CD14-positive monocyte (primary cell): ENCODE data around the gene SPI1. TPM values are rescaled to one million over a fixed set of nuclear protein-coding genes. Genes with fewer than 3 reads are reported as not detected.

Source experiments
- DNase-seq, 3 donors: peaks; one replicate each; pipeline ENCODE4 v3.0.0-alpha.2; 2011 to 2022
- H2AFZ ChIP-seq: 2 replicates; pipeline ENCODE4 v1.6.0; 2012; ENCODE audit warnings: mild to moderate bottlenecking, low read depth, low read length, inconsistent platforms; ENCODE audit not compliant: insufficient read depth, poor library complexity, severe bottlenecking
- H3K27ac ChIP-seq, 2 donors: 1 replicate in 1 of 2; 2 replicates in 1 of 2; pipeline ENCODE4 v1.5.1; 2012 to 2013; ENCODE audit warnings: low read length in 2 of 2, control low read depth in 1 of 2, inconsistent platforms in 1 of 2, low read depth in 1 of 2, mild to moderate bottlenecking in 1 of 2
- H3K27me3 ChIP-seq, 2 donors: one replicate each; pipeline versions ENCODE4 v1.6.0 to v1.6.1; 2011 to 2013; ENCODE audit warnings: low read length in 2 of 2; ENCODE audit not compliant: control insufficient read depth in 2 of 2, insufficient read depth in 2 of 2
- H3K36me3 ChIP-seq, 2 donors: replicated peaks in 1 of 2; 1 replicate in 1 of 2; 2 replicates in 1 of 2; pipeline versions ENCODE4 v1.5.1 to v1.6.1; 2012 to 2013; ENCODE audit warnings: low read length in 2 of 2, control low read depth in 1 of 2, inconsistent platforms in 1 of 2, mild to moderate bottlenecking in 1 of 2; ENCODE audit not compliant: insufficient read depth in 2 of 2, control insufficient read depth in 1 of 2
- H3K4me1 ChIP-seq, 2 donors: 1 replicate in 1 of 2; 2 replicates in 1 of 2; pipeline versions ENCODE4 v1.5.1 to v1.6.1; 2012 to 2013; ENCODE audit warnings: low read length in 2 of 2, control low read depth in 1 of 2, inconsistent platforms in 1 of 2, mild to moderate bottlenecking in 1 of 2, moderate library complexity in 1 of 2; ENCODE audit not compliant: insufficient read depth in 2 of 2, control insufficient read depth in 1 of 2
- H3K4me2 ChIP-seq: replicated peaks from 2 replicates; pipeline ENCODE3; 2012; ENCODE audit warnings: low read length, moderate library complexity, mild to moderate bottlenecking; ENCODE audit not compliant: poor library complexity, severe bottlenecking; ENCODE audit errors: extremely low read depth
- H3K4me3 ChIP-seq, 3 experiments: fragments of 200-600 bp in 1 of 3; sonication (generic) in 1 of 3; replicated peaks in 1 of 3; 1 replicate in 2 of 3; 2 replicates in 1 of 3; pipeline ENCODE4 v1.5.1; 2011 to 2013; ENCODE audit warnings: low read length in 3 of 3, mild to moderate bottlenecking in 3 of 3, control low read depth in 2 of 3, low read depth in 2 of 3, inconsistent platforms in 1 of 3, moderate library complexity in 1 of 3
- H3K79me2 ChIP-seq: 2 replicates; pipeline ENCODE4 v1.6.0; 2012; ENCODE audit warnings: mild to moderate bottlenecking, control low read depth, inconsistent platforms, low read length, moderate library complexity; ENCODE audit not compliant: insufficient read depth
- H3K9ac ChIP-seq: 2 replicates; pipeline ENCODE4 v1.6.0; 2017; ENCODE audit warnings: low read length, mild to moderate bottlenecking; ENCODE audit not compliant: insufficient read depth, poor library complexity, severe bottlenecking
- H3K9me3 ChIP-seq, 2 donors: replicated peaks in 1 of 2; 1 replicate in 1 of 2; 2 replicates in 1 of 2; pipeline versions ENCODE4 v1.5.1 to v1.6.1; 2012 to 2013; ENCODE audit warnings: low read length in 2 of 2, control low read depth in 1 of 2; ENCODE audit not compliant: control insufficient read depth in 1 of 2, insufficient read depth in 1 of 2
- H4K20me1 ChIP-seq: 2 replicates; pipeline ENCODE4 v1.6.0; 2012; ENCODE audit warnings: mild to moderate bottlenecking, low read length, control low read depth, moderate library complexity; ENCODE audit not compliant: insufficient read depth
- H3K27ac Mint-ChIP-seq, 7 donors: one replicate each; pipeline ENCODE4 v1.8.0; 2020; ENCODE audit warnings: mild to moderate bottlenecking in 7 of 7, mixed read lengths in 7 of 7, moderate library complexity in 6 of 7, inconsistent platforms in 2 of 7
- H3K27me3 Mint-ChIP-seq, 3 donors: one replicate each; pipeline ENCODE4 v1.8.0; 2021 to 2022; ENCODE audit warnings: low read depth in 3 of 3, mild to moderate bottlenecking in 3 of 3, mixed read lengths in 3 of 3, moderate library complexity in 3 of 3, inconsistent platforms in 1 of 3
- H3K36me3 Mint-ChIP-seq, 2 donors: one replicate each; pipeline ENCODE4 v1.8.0; 2020; ENCODE audit warnings: mixed read lengths in 2 of 2, inconsistent platforms in 1 of 2, mild to moderate bottlenecking in 1 of 2
- H3K4me1 Mint-ChIP-seq: one replicate; pipeline ENCODE4 v1.8.0; 2020; ENCODE audit warnings: mild to moderate bottlenecking, mixed read lengths
- H3K4me3 Mint-ChIP-seq, 2 donors: one replicate each; pipeline ENCODE4 v1.8.0; 2020; ENCODE audit warnings: mild to moderate bottlenecking in 2 of 2, mixed read lengths in 2 of 2, moderate library complexity in 1 of 2
- H3K9me3 Mint-ChIP-seq, 7 donors: one replicate each; pipeline ENCODE4 v1.8.0; 2020 to 2022; ENCODE audit warnings: mixed read lengths in 7 of 7, mild to moderate bottlenecking in 6 of 7, moderate library complexity in 6 of 7, inconsistent platforms in 2 of 7
- CTCF ChIP-seq: fragments of 200-600 bp; IDR thresholded peaks from one replicate; pipeline ENCODE4 v1.8.0; 2022; ENCODE audit warnings: antibody characterized with exemption, mild to moderate bottlenecking
- WGBS: methylation state at CpG from one replicate; pipeline ENCODE4 v1.1.5; 2013; ENCODE audit warnings: missing lambda C conversion rate; ENCODE audit not compliant: insufficient coverage; 5-methylcytosine and 5-hydroxymethylcytosine counted together
- intact Hi-C, 2 donors: fragments of 100-400 bp; cut with micrococcal nuclease; formaldehyde crosslinking; loops; one replicate each; pipeline versions ENCODE4 v1.15.0 to v1.15.1; 2023
- polyA plus RNA-seq, 3 donors: library from polyadenylated mRNA; depleted of rRNA in 1 of 3; unstranded in 2 of 3; stranded (reverse) in 1 of 3; fragments of 300-500 nt in 2 of 3; fragments of >200 nt in 1 of 3; fragmentation: Illumina TruSeq in 2 of 3; gene quantifications; 1 replicate in 2 of 3; 2 replicates in 1 of 3; pipeline ENCODE4 v1.2.3, GENCODE V29; 2012 to 2021

The SPI1 gene
- polyA plus RNA-seq, 3 donors: 156 to 914 (median 223) TPM

GRCh38 chr11:47348859-47349258, 29.5 kb downstream of the SPI1 start:
- WGBS: 31% methylated on average over 4 of the region's 8 CpGs
- Histone ChIP-seq H3K9ac (no peak overlapping the region), H3K27me3 (no peaks in the 10 kb centered on the region), H3K36me3 (peaks cover 8 to 41% of the 10 kb centered on the region in 2 donors), H2AFZ (no peak overlapping the region), H3K4me3 (no peak overlapping the region), H3K79me2 (no peaks in the 10 kb centered on the region), H3K9me3 (no peaks in the 10 kb centered on the region), H3K4me1 (no peaks in the 10 kb centered on the region), H3K27ac (no peak overlapping the region), H4K20me1 (peaks cover 51% of the 10 kb centered on the region), H3K4me2 (no peak overlapping the region)
- Mint-ChIP-seq H3K4me1 (peaks cover 3% of the 10 kb centered on the region), H3K27ac (peak overlapping the region in 3 of 7 donors; percentile 24 to 60 (median 46)), H3K27me3 (peaks cover 0 to 7% (median 3%) of the 10 kb centered on the region in 3 donors), H3K36me3 (peaks cover 19 to 43% of the 10 kb centered on the region in 2 donors), H3K4me3 (no peak overlapping the region), H3K9me3 (peaks cover 0 to 2% (median 0%) of the 10 kb centered on the region in 7 donors)
- intact Hi-C loops: no loop called here
- no peak for TF ChIP-seq CTCF
- no peak for DNase-seq

GRCh38 chr11:47348131-47348802, 30.1 kb downstream of the SPI1 start:
- Mint-ChIP-seq H3K4me3 (no peak overlapping the region), H3K36me3 (peaks cover 19 to 44% of the 10 kb centered on the region in 2 donors), H3K9me3 (peaks cover 0 to 2% (median 0%) of the 10 kb centered on the region in 7 donors), H3K27me3 (peaks cover 0 to 7% (median 3%) of the 10 kb centered on the region in 3 donors), H3K4me1 (peaks cover 3% of the 10 kb centered on the region), H3K27ac (peak overlapping the region in 1 of 7 donors; percentile 64)
- Histone ChIP-seq H3K4me3 (no peak overlapping the region), H3K4me1 (no peaks in the 10 kb centered on the region), H3K9me3 (no peaks in the 10 kb centered on the region), H3K36me3 (peaks cover 8 to 38% of the 10 kb centered on the region in 2 donors), H3K27ac (no peak overlapping the region), H3K27me3 (no peaks in the 10 kb centered on the region), H3K9ac (no peak overlapping the region), H2AFZ (no peak overlapping the region), H3K79me2 (no peaks in the 10 kb centered on the region), H4K20me1 (peaks cover 45% of the 10 kb centered on the region), H3K4me2 (no peak overlapping the region)
- intact Hi-C loops: no loop called here
- over 99% methylated on average over 19 of the region's 24 CpGs for WGBS
- TF ChIP-seq CTCF: no peak
- no peak for DNase-seq
